PC-3 (cell line): ENCODE results near the gene JPT2. TPM values are rescaled to one million over a fixed set of nuclear protein-coding genes. Genes with fewer than 3 reads are reported as not detected.

Experiments
- ATAC-seq: fragments of 200-7000 bp; cut with Tn5 transposase; 2 replicates; pipeline ENCODE4 v1.9.1; 2020; ENCODE audit warnings: mild to moderate bottlenecking, moderate library complexity
- BruUV-seq: library from RNA; stranded (reverse); fragments of 400-500 nt; replicated peaks from 2 replicates; lab custom pipeline; 2021; lab: Mats Ljungman, UMichigan
- CTCF ChIA-PET: fragments of 300-600 bp; sonication (Branson Sonifier 250); formaldehyde crosslinking; loops from one replicate; lab custom pipeline; 2022; ENCODE audit warnings: antibody characterized with exemption; lab: Charles Lee
- POLR2A ChIA-PET: fragments of 300-600 bp; sonication (Branson Sonifier 250); formaldehyde crosslinking; loops from one replicate; lab custom pipeline; 2022; ENCODE audit warnings: antibody characterized with exemption; ENCODE audit not compliant: unreplicated experiment; lab: Charles Lee
- DNase-seq: peaks from one replicate; pipeline ENCODE4 v3.0.0-alpha.2; 2015
- H2AFZ ChIP-seq: fragments of 300-600 bp; sonication (generic); 2 replicates; pipeline ENCODE4 v1.6.0; 2016; ENCODE audit warnings: antibody characterized with exemption, low read length
- H3F3A ChIP-seq: fragments of 300-600 bp; sonication (generic); one replicate; pipeline ENCODE4 v1.6.0; 2017; ENCODE audit warnings: antibody characterized with exemption, low read length, control low read depth, mild to moderate bottlenecking; ENCODE audit not compliant: unreplicated experiment
- H3K27ac ChIP-seq: fragments of 300-600 bp; sonication (generic); 2 replicates; pipeline ENCODE4 v1.5.1; 2016; ENCODE audit warnings: mild to moderate bottlenecking, low read length
- H3K27me3 ChIP-seq: fragments of 300-600 bp; sonication (generic); 2 replicates; pipeline ENCODE4 v1.6.1; 2016; ENCODE audit warnings: low read length, mixed read lengths
- H3K36me3 ChIP-seq: fragments of 300-600 bp; sonication (generic); 2 replicates; pipeline ENCODE4 v1.6.1; 2016; ENCODE audit warnings: low read depth, mixed run types, low read length, mixed read lengths
- H3K4me1 ChIP-seq: fragments of 300-600 bp; sonication (generic); 2 replicates; pipeline ENCODE4 v1.5.1; 2016; ENCODE audit warnings: low read length; ENCODE audit not compliant: insufficient read depth
- H3K4me2 ChIP-seq: fragments of 300-600 bp; sonication (generic); 2 replicates; pipeline ENCODE4 v1.6.0; 2016; ENCODE audit warnings: low read length
- H3K4me3 ChIP-seq: fragments of 300-600 bp; sonication (generic); 2 replicates; pipeline ENCODE4 v1.5.1; 2016; ENCODE audit warnings: mild to moderate bottlenecking, low read length, mixed read lengths
- H3K79me2 ChIP-seq: fragments of 300-600 bp; sonication (generic); 2 replicates; pipeline ENCODE4 v1.6.1; 2017; ENCODE audit warnings: low read length, mixed read lengths
- H3K9ac ChIP-seq: fragments of 300-600 bp; sonication (generic); 2 replicates; pipeline ENCODE4 v1.6.0; 2016; ENCODE audit warnings: mild to moderate bottlenecking, low read length
- H3K9me2 ChIP-seq: fragments of 300-600 bp; sonication (generic); replicated peaks from 2 replicates; pipeline ENCODE4 v1.6.1; 2016; ENCODE audit warnings: mixed run types, low read length, mixed read lengths
- H3K9me3 ChIP-seq: fragments of 300-600 bp; sonication (generic); 2 replicates; pipeline ENCODE4 v1.6.1; 2016; ENCODE audit warnings: low read length, mixed read lengths
- H4K20me1 ChIP-seq: fragments of 300-600 bp; sonication (generic); 2 replicates; pipeline ENCODE4 v1.6.1; 2016; ENCODE audit warnings: low read length, mixed read lengths
- EZH2 ChIP-seq: fragments of 300-600 bp; sonication (generic); IDR thresholded peaks from one replicate; pipeline ENCODE4 v1.6.1; 2017; ENCODE audit warnings: antibody characterized with exemption, mild to moderate bottlenecking, low read length; ENCODE audit not compliant: unreplicated experiment
- EZH2phosphoT487 ChIP-seq: fragments of 300-600 bp; sonication (generic); IDR thresholded peaks from 2 replicates; pipeline ENCODE4 v1.6.1; 2018; ENCODE audit warnings: mild to moderate bottlenecking, antibody characterized with exemption, low read length, borderline replicate concordance
- intact Hi-C: fragments of 100-400 bp; cut with micrococcal nuclease; formaldehyde crosslinking; loops from 2 replicates; pipeline ENCODE4 v1.9.0; 2023
- total RNA-seq: library from RNA; depleted of rRNA; stranded (reverse); fragments of >200 nt; gene quantifications from 2 replicates; pipeline ENCODE4 v1.2.3, GENCODE V29; 2014
- TF ChIP-seq, protein P1 (sequence below): fragments of 300-600 bp; sonication (generic); conservative IDR thresholded peaks from 2 replicates; pipeline ENCODE4 v1.5.1; 2017; ENCODE audit warnings: antibody characterized with exemption, low read depth, mild to moderate bottlenecking, low read length

Gene JPT2
- total RNA-seq, 1 experiment from 2014 or later, result 85.2 TPM

DNA sequence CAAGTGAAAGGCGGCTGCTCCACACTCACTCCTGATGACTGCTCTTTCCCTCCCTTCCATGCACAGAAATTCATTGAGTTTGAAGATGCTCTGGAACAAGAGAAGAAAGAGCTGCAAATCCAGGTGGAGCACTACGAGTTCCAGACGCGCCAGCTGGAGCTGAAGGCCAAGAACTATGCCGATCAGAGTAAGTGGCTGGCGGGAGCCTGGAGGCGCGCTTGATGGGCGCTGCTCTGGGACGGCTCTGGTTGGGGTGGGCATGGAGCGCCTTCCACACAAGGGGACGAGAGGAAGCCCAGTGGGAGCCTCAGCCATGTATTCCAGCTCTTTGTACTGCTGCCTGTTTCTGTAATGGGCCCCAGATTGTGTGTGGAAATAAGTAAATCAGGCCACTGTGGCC lies 46.4 kb downstream of the JPT2 start:
- Histone ChIP-seq H4K20me1 (no peaks in the 10 kb centered on the region), H3K4me2 (no peak overlapping the region), H3K9ac (no peak overlapping the region), H3K9me2 (no peaks in the 10 kb centered on the region), H3K4me3 (no peak overlapping the region), H2AFZ (no peak overlapping the region), H3K36me3 (no peaks in the 10 kb centered on the region), H3K27ac (no peak overlapping the region), H3K27me3 (no peaks in the 10 kb centered on the region), H3K4me1 (peaks cover 15% of the 10 kb centered on the region; the same call in 1 of the 2 replicates), H3K79me2 (peaks cover 21% of the 10 kb centered on the region), H3K9me3 (no peaks in the 10 kb centered on the region), H3F3A (no peaks in the 10 kb centered on the region)
- TF ChIP-seq, protein P1, sequence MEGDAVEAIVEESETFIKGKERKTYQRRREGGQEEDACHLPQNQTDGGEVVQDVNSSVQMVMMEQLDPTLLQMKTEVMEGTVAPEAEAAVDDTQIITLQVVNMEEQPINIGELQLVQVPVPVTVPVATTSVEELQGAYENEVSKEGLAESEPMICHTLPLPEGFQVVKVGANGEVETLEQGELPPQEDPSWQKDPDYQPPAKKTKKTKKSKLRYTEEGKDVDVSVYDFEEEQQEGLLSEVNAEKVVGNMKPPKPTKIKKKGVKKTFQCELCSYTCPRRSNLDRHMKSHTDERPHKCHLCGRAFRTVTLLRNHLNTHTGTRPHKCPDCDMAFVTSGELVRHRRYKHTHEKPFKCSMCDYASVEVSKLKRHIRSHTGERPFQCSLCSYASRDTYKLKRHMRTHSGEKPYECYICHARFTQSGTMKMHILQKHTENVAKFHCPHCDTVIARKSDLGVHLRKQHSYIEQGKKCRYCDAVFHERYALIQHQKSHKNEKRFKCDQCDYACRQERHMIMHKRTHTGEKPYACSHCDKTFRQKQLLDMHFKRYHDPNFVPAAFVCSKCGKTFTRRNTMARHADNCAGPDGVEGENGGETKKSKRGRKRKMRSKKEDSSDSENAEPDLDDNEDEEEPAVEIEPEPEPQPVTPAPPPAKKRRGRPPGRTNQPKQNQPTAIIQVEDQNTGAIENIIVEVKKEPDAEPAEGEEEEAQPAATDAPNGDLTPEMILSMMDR, result no peak
- TF ChIP-seq EZH2phosphoT487 (no peak), EZH2 (no peak)
- intact Hi-C loops, result no loop called here
- POLR2A ChIA-PET, result no interaction called here
- BruUV-seq, result no TSS peak
- CTCF ChIA-PET, result no interaction called here
- ATAC-seq (no peak), DNase-seq (no peak)

DNA sequence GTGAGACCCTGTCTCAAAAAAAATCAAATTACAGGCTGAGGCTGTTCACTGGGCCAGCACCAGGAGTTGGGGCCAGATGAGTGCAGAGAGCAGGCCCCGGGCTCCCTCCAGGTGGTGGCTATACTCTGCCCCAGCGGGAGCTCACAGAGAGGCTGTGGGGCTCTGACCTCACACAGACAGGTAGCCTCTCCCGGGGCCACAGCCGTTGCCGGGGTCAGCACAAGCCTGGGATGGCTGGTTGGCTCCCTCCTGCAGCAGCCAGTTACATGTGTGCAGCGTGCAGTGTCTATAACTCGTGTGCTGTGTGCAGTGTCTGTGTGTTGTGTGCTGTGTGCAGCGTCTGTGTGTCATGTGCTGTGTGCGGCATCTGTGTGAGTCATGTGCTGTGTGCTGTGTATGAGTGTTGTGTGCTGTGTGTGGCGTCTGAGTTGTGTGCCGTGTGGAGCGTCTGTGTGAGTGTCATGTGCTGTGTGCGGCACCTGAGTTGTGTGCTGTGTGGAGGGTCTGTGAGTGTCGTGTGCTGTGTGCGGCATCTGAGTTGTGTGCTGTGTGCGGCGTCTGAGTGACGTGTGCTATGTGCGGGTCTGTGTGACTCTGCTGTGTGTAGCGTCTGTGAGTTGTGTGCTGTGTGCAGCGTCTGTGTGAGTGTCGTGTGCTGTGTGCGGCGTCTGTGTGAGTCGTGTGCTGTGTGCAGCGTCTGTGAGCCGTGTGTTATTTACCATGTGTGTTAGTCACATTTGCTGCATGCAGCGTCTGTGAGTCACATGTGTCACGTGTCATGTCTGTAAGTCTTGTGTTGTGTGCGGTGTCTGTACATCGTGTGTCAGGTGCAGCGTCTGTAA lies 48.8 kb downstream of the JPT2 start:
- Histone ChIP-seq H3K9ac (no peak overlapping the region), H3K79me2 (peaks cover 18% of the 10 kb centered on the region), H3K9me2 (no peaks in the 10 kb centered on the region), H2AFZ (no peak overlapping the region), H3K4me1 (peaks cover 11% of the 10 kb centered on the region; the same call in 1 of the 2 replicates), H3K4me2 (no peak overlapping the region), H3F3A (no peaks in the 10 kb centered on the region), H3K4me3 (no peak overlapping the region), H3K9me3 (no peaks in the 10 kb centered on the region), H3K36me3 (no peaks in the 10 kb centered on the region), H3K27ac (no peak overlapping the region), H3K27me3 (no peaks in the 10 kb centered on the region), H4K20me1 (no peaks in the 10 kb centered on the region)
- ATAC-seq, result no peak
- ChIA-PET POLR2A (interaction anchor here (0.6 kb wide), 1 partner anchor 384 kb away, joined by 12 read pairs; no protein-coding TSS in a partner anchor), CTCF (no interaction called here)
- BruUV-seq, result no TSS peak
- no peak for TF ChIP-seq EZH2phosphoT487
- TF ChIP-seq, protein P1, result no peak
- TF ChIP-seq EZH2, result no peak
- intact Hi-C loops, result no loop called here
- no peak for DNase-seq
